GM12873 (cell line): ENCODE data around the gene ABCB9.

Source experiments
- CTCF ChIP-seq: IDR thresholded peaks from 2 replicates; pipeline ENCODE4 v1.5.1; 2012; ENCODE audit warnings: low read depth, mild to moderate bottlenecking, moderate library complexity, low read length, control low read depth; ENCODE audit not compliant: insufficient read depth; ENCODE audit errors: missing control alignments

Gene ABCB9

GRCh38 chr12:122886161-122886560 is 80.1 kb downstream of the ABCB9 start:
- TF ChIP-seq CTCF: no peak

- no peak for TF ChIP-seq CTCF
Observed at GRCh38 chr12:122884860-122885259, 81.4 kb downstream of the ABCB9 start.

- TF ChIP-seq CTCF: no peak
Observed at GRCh38 chr12:122884091-122884826, 82.0 kb downstream of the ABCB9 start.

- TF ChIP-seq CTCF: no peak
Observed at GRCh38 chr12:122882908-122883558, 83.2 kb downstream of the ABCB9 start.

- peak; percentile 59 for TF ChIP-seq CTCF
Observed at GRCh38 chr12:122880668-122881067, 85.6 kb downstream of the ABCB9 start.

GRCh38 chr12:122880155-122880667 is 86.1 kb downstream of the ABCB9 start:
- TF ChIP-seq CTCF: no peak
